Subcutaneous adipose tissue (tissue), 4 donors: Measurements from ENCODE around the gene ALDH1A3. TPM values are rescaled to one million over a fixed set of nuclear protein-coding genes. Genes with fewer than 3 reads are reported as not detected.

Source experiments
- total RNA-seq, 4 donors: library from RNA; depleted of rRNA; stranded (reverse); fragments of >200 nt; gene quantifications; one replicate each; pipeline ENCODE4 v1.1.0, GENCODE V29; 2016
- TF ChIP-seq, protein P1 (sequence below): fragments of 450-650 bp; IDR thresholded peaks from one replicate; pipeline ENCODE4 v1.5.1; 2016; ENCODE audit warnings: low read depth, mild to moderate bottlenecking, control low read depth, antibody characterized with exemption, moderate library complexity

Gene ALDH1A3
- total RNA-seq, 4 donors from 2014 or later, result 9.6 to 54.3 (median 36.6) TPM

DNA sequence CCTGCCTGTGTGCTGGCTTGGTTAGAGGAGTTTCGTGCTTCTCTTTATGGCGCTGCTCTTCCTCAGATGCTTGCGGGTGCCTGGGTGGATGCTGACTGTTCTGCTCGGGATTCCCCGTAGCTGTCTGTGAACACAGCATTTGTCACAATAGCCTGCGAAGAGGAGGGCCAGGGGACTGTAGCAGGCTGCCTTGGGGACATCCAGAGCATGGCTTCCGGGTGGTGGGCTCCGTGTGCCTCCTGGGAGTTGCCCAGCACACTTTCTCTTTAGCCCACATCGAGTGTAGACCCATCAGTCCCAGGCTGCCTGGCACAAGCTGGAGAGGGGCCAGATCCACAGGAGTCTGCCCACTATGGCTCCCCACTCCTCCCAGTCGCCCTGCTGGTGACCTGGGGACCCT lies 61.9 kb downstream of the ALDH1A3 start:
- TF ChIP-seq, protein P1, sequence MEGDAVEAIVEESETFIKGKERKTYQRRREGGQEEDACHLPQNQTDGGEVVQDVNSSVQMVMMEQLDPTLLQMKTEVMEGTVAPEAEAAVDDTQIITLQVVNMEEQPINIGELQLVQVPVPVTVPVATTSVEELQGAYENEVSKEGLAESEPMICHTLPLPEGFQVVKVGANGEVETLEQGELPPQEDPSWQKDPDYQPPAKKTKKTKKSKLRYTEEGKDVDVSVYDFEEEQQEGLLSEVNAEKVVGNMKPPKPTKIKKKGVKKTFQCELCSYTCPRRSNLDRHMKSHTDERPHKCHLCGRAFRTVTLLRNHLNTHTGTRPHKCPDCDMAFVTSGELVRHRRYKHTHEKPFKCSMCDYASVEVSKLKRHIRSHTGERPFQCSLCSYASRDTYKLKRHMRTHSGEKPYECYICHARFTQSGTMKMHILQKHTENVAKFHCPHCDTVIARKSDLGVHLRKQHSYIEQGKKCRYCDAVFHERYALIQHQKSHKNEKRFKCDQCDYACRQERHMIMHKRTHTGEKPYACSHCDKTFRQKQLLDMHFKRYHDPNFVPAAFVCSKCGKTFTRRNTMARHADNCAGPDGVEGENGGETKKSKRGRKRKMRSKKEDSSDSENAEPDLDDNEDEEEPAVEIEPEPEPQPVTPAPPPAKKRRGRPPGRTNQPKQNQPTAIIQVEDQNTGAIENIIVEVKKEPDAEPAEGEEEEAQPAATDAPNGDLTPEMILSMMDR, result no peak

DNA sequence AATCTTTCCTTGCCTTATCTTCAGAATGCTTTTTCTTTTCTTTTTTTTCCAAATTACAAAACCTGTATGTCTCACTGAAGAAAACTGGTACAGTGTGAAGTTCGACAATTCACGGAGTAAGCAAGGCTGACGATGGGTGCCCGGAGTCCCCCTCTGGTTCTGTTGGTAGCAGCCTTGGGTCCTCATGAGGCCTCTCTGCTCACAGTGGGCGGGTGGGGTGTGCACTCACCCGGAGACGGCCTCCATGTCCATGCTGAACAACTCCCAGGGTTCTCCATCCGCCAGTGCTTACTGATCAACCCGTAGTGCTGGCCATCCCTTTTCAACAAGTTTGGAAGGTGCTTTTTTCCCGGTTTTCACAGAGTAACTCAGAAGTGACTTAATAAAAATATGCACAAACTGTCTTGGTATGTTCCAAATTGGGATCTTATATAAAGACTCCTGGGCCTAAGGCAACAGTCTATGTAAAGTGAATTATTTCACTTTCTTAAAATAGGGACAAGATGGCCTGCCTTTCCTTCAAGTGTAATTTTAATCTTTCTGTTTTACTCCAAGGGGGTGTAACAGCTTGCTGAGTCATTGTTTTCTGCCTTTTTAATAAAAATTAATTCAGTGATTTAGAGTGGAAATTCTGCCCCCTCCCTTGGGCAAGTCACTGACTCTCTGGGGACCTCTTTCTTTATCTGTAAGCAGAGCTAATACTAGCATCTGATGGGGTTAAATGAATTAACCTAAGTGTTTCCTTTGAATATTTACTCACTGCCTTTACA lies 63.2 kb downstream of the ALDH1A3 start:
- TF ChIP-seq, protein P1, result no peak

DNA sequence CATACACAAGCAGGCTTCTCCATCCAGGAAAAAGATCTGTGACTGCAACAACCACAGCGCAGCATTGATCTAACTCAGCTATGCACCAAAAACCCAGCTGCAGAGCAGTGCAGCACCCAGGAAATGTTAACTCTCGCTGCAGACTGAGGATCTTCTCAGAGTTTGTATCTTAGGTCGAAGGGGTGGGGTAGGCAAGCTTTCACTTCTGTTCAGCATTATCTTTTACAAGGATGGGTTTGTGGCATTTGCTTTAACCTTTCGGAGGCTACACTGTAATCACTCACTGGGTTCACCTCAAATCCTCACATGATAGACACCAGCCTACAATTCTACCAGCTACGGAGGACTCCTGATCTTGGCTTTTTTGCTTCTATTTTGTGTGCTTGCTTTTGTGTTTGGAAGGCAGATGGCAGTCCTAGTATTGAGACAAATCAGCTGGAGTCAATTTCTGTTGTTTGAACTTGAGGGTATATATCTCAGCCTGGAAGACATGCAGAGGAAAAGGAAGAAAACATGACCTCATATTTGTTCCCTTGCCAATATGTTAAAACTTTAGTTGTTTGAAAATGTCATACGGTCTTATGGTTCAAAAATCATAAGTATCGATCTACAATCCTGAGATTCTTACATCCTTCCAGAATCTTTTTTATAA lies 64.7 kb downstream of the ALDH1A3 start:
- TF ChIP-seq, protein P1, result no peak

DNA sequence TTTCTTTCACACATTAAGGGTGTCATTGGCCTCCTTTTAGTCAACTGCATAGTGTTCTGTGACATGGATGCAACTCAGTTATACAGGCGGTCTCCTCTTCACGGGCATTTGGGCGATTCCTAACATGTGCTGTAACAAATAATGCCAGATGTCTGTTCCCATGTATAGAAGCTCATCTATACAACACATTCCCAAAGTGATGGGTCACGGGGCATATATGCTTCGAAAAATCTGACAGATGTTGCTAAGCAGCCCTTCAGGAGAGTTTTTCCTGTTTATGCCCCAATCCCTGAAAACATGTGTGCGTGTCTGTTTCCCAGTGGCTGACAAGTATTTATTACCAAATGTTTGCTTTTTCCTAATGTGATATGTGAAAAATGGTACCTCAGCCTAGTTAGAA lies 65.4 kb downstream of the ALDH1A3 start:
- TF ChIP-seq, protein P1, result no peak

DNA sequence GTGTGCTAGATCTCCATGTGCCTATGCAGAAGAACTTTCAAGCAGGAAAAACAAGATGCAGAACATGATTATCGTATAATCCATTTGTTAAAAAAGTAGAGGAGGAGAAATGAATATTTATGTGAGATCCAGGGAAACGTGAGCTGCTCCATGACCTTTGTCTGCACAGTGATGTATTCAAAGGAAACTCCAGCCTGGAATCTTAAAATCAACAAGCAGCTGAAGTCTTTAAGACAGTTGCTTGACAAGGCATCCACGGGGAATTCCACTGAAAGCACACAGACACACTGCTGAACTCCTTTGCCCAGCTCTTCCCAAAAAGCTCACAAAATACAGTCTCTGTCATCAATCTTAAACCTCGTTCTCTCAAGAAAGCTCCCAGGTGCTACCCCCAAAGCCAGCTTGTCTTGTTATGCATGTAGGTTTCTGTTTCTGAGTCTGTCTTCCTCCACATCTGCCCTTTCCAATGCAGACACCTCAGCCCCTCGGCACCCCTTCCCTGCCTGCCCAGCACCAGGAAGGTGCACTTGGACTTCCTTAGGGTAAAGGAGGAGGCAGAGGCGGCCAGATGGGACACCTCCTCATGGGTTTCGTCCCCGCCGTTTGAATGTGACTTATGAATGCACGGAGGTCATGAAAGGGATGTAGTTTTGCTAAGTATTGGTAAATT lies 68.3 kb downstream of the ALDH1A3 start:
- TF ChIP-seq, protein P1, result no peak

DNA sequence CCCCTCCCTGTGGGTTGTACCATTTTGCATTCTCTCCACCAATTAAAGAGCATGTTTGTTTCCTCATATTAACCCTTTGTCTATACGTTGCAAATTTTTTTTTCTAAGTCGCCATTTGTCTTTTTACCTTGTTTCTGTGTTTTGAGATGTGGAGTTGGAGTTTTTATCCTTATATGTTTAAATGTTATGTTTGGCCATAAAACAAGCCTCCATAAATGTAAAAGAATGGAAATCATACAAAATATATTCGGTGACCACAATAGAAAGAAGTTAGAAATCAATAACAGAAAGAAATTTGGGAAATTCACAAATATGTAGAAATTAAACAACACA lies 68.8 kb downstream of the ALDH1A3 start:
- TF ChIP-seq, protein P1, result no peak

DNA sequence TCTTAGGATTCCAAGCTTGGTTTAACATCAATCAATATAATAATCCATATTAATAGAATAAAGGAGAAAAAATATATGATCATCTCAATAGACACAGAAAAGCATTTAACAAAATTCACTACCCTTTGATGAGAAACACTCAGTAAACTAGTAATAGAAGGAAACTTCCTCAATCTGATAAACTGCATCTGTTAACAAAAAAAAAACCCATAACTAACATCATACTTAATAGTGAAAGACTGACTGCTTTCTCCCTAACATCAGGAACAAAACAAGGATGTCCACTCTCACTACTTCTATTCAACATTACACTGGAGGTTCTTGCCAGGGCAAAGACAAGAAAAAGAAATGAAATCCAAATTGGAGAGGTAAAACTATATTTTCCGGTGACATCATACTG lies 70.1 kb downstream of the ALDH1A3 start:
- TF ChIP-seq, protein P1, result no peak
